Muscle layer of duodenum (tissue), 2 donors: ENCODE measurements around the gene GET4.
A peak's percentile ranks its signal among the peaks of the same experiment; 100 is the strongest.

Experiments
- H3K27ac ChIP-seq: one replicate; pipeline ENCODE4 v1.7.0; 2013; ENCODE audit warnings: mild to moderate bottlenecking, low read length
- H3K27me3 ChIP-seq: one replicate; pipeline ENCODE4 v1.7.0; 2013; ENCODE audit warnings: low read depth, mild to moderate bottlenecking, control low read depth, low read length
- H3K36me3 ChIP-seq, 2 donors: one replicate each; pipeline ENCODE4 v1.7.0; 2013; ENCODE audit warnings: low read length in 2 of 2, control low read depth in 1 of 2, mild to moderate bottlenecking in 1 of 2; ENCODE audit not compliant: insufficient read depth in 2 of 2, control insufficient read depth in 1 of 2
- H3K4me1 ChIP-seq, 2 donors: one replicate each; pipeline ENCODE4 v1.7.0; 2013; ENCODE audit warnings: low read length in 2 of 2, mild to moderate bottlenecking in 2 of 2, control low read depth in 1 of 2, moderate library complexity in 1 of 2; ENCODE audit not compliant: insufficient read depth in 2 of 2, control insufficient read depth in 1 of 2
- H3K4me3 ChIP-seq, 2 donors: one replicate each; pipeline ENCODE4 v1.7.0; 2013; ENCODE audit warnings: low read length in 2 of 2, low read depth in 1 of 2, mild to moderate bottlenecking in 1 of 2
- H3K9me3 ChIP-seq, 2 donors: one replicate each; pipeline ENCODE4 v1.7.0; 2013; ENCODE audit warnings: low read length in 2 of 2, control low read depth in 1 of 2, mild to moderate bottlenecking in 1 of 2; ENCODE audit not compliant: control insufficient read depth in 1 of 2
- donor health status: healthy.

The GET4 gene, protein sequence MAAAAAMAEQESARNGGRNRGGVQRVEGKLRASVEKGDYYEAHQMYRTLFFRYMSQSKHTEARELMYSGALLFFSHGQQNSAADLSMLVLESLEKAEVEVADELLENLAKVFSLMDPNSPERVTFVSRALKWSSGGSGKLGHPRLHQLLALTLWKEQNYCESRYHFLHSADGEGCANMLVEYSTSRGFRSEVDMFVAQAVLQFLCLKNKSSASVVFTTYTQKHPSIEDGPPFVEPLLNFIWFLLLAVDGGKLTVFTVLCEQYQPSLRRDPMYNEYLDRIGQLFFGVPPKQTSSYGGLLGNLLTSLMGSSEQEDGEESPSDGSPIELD

DNA sequence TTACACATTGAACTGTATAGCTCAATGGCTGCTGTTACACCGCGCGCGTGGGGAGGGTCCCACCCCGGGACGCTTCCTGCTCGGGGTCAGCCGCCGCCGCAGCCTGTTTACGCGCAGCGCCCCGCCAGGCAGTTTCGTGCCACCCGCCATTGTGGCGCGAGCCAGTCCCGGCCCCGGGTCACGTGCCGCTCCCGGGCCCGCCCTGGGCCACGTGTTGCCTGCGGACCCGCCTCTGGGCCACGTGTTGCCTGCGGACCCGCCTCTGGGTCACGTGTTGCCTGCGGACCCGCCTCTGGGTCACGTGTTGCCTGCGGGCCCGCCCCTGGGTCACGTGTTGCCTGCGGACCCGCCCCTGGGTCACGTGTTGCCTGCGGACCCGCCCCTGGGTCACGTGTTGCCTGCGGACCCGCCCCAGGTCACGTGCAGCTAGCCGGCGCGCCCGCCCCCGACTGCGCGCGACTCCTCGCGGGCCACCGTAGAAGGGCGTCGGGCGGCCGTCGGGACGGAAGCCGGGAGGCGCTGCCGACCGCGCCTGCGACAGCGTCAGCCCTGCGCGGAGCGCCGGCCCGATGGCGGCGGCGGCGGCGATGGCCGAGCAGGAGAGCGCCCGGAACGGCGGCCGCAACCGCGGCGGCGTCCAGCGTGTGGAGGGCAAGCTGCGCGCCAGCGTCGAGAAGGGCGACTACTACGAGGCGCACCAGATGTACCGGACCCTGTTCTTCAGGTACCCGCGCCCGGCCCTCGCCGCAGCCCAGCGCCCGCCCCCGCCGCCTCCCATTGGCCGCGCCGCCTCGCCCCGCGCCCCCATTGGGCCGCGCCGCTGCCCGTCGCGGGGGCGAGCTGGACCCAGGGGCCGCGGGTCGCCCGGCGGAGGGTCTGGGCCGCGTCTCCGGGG is at the start of gene GET4:
GET4 (plus strand) TSS at position 478 of the 895 bp plus-strand sequence; CDS start at position 570, 92 bp downstream.
- H3K4me1 ChIP-seq, result peaks cover 7 to 49% of the 10 kb centered on the region in 2 donors
- no peaks in the 10 kb centered on the region for H3K9me3 ChIP-seq
- H3K36me3 ChIP-seq, result peaks cover 8 to 11% of the 10 kb centered on the region in 2 donors
- H3K4me3 ChIP-seq, result peak within 1 kb of the TSS; percentile 69 to 93
- no peaks in the 10 kb centered on the region for H3K27me3 ChIP-seq
- H3K27ac ChIP-seq, result no peak within 1 kb of the TSS

DNA sequence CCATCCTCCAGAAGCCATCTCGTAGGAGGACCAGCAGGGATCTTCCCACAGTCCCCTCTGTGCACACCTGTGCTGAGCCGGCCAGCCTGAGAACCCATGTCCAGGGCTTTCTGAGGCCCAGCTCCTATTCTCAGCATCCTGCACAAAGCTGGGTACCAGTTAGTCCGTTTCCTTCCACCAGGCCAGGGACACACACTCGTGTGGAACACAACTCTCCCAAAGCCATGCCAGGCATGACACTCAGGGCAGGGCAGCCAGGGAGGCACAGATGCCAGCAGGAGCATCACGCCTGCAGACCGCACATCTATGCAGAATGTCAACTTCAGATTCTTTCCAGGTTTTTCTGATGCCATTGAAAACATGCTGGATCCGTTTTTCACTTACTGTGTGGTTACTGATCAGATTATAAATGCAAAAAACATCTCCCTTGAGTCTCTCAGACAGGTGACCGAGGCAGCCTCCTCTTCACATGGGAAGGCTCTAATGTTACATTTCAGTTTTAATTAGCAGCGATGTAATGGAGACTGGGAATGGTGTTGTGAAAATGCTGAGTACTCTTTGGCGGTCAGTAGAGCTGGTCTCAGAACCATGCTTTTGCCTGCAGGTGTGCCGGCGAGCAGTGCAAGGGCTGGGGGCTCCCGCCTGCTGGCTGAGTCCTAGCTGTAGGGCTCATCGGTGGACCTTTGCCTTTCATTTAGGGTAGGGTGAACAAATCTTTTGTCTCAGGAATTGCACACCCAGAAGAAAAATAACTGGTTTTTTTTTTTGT is 47.4 kb upstream of the GET4 start:
- no peaks in the 10 kb centered on the region for H3K36me3 ChIP-seq
- H3K4me3 ChIP-seq, result no peak overlapping the region
- no peaks in the 10 kb centered on the region for H3K27me3 ChIP-seq
- H3K9me3 ChIP-seq, result no peaks in the 10 kb centered on the region
- H3K4me1 ChIP-seq, result peaks cover 14 to 55% of the 10 kb centered on the region in 2 donors
- no peak overlapping the region for H3K27ac ChIP-seq

DNA sequence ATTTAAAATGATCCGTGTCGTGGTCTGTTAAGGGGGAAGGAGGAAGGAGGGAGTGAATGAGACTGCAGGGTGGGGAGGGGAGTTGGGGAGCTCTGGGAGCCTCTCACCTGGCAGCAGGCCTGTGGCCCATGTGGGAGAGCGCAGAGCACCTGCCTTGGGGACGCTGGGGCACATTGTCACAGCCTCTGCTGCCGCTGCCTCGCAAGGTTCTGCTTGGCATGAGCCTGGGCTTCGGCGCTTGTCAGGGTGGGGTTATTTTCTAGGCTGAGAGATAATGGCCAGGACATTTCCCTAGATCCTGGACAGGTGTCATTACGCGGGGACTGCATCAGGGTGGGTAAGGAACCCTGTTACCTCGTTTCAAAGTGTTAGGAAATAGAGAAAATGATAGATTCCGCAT is 46.3 kb upstream of the GET4 start:
- H3K9me3 ChIP-seq, result no peaks in the 10 kb centered on the region
- H3K36me3 ChIP-seq, result no peaks in the 10 kb centered on the region
- H3K27ac ChIP-seq, result no peak overlapping the region
- H3K27me3 ChIP-seq, result no peaks in the 10 kb centered on the region
- H3K4me3 ChIP-seq, result peak overlapping the region in 1 of 2 donors; percentile 21
- peaks cover 8 to 53% of the 10 kb centered on the region in 2 donors for H3K4me1 ChIP-seq

DNA sequence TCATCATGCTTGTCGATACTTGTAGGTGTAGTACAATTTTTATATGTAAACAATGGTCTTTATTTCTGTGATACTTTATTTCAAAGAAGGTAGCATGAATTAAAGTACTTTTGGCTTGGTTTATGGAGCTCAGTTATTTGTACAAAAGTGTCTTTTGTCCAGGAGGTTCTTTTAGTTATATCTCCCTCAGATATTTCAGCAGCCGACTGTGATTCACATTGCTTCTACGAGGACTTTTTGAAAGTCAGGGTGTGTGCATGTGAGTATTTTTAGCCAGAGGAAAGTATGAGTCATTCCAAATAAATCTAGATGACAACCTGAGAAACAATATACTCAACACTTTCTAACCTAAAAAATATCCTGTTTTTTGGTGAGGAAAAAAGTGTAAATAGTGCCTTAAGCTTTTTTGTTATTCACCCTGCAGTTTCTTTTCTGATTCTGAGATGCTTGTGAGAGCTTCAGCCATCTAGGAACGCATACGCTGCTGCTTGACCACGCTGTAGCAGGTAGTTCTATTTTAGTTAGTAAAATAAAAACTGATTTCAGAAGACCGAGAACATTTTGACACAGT is 44.7 kb upstream of the GET4 start:
- peak overlapping the region; percentile 12 to 21 for H3K4me3 ChIP-seq
- no peaks in the 10 kb centered on the region for H3K9me3 ChIP-seq
- H3K27ac ChIP-seq, result peak overlapping the region; percentile 92
- peaks cover 10 to 55% of the 10 kb centered on the region in 2 donors for H3K4me1 ChIP-seq
- H3K36me3 ChIP-seq, result no peaks in the 10 kb centered on the region
- H3K27me3 ChIP-seq, result no peaks in the 10 kb centered on the region

DNA sequence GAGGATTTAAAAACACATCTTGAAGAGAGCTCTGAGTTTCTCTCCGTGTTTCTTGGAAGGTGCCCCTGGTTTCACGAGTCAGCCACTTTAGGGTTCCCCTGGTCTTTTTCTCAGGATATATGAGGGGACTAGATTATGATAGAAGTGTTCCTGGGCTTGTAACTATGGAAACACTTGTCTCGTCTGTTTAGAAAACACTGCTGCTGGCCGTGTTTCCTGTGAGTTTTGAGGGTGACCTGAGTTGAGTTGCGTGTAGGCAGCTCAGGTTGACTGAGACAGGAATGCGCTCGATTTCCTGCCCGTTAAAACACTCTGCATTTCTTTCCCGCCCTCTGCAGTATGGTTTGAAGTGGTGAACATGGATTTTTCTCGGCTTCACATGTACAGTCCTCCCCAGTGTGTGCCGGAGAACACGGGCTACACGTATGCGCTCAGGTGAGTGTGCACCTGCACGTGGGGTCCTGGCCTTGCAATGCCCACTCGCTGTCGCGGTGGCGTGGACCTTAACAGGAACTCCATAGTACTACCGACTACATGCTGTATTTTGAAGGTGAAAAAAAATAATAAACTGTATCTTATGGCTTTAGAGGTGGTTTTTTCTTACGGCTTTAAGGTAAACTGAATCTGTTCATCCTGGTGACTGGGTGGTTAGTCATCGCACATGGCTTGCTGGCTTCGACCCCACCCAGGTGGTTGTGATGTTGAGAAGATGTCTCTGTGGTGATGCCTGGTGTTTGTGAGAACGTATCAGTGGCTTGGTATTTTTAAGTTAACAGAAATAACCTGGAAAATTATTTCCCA is 44.0 kb upstream of the GET4 start, which contains the start of gene SUN1:
SUN1 (plus strand) TSS at position 310 of the 801 bp plus-strand sequence; CDS start at position 359, 49 bp downstream.
- H3K27me3 ChIP-seq, result no peaks in the 10 kb centered on the region
- peak within 1 kb of the TSS; percentile 12 to 21 for H3K4me3 ChIP-seq
- peaks cover 0 to 3% of the 10 kb centered on the region in 2 donors for H3K36me3 ChIP-seq
- peak within 1 kb of the TSS; percentile 92 for H3K27ac ChIP-seq
- H3K9me3 ChIP-seq, result no peaks in the 10 kb centered on the region
- H3K4me1 ChIP-seq, result peaks cover 10 to 59% of the 10 kb centered on the region in 2 donors

DNA sequence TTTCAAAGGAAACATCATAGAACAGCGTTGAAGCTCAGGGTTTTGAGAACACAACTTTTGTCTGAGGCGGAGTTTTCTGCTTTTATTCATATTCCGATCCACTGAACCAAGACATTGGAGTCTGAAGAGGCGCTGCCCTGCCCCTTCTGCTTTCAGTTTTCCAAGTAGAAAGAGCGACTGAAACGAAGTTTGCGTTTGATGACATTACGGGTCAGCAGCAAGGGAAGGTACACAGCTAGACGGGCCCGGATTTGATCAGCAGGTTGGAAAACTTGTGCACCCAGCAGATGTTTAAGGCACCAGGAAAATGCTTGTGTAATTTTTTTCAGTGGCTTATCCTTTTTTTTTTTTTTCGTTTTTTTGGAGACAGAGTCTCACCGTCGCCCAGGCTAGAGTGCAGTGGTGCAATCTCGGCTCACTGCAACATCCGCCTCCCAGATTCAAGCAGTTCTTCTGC is 43.4 kb upstream of the GET4 start:
- H3K4me3 ChIP-seq, result no peak overlapping the region
- H3K9me3 ChIP-seq, result no peaks in the 10 kb centered on the region
- peaks cover 0 to 4% of the 10 kb centered on the region in 2 donors for H3K36me3 ChIP-seq
- peak overlapping the region; percentile 92 for H3K27ac ChIP-seq
- no peaks in the 10 kb centered on the region for H3K27me3 ChIP-seq
- peaks cover 10 to 59% of the 10 kb centered on the region in 2 donors for H3K4me1 ChIP-seq

DNA sequence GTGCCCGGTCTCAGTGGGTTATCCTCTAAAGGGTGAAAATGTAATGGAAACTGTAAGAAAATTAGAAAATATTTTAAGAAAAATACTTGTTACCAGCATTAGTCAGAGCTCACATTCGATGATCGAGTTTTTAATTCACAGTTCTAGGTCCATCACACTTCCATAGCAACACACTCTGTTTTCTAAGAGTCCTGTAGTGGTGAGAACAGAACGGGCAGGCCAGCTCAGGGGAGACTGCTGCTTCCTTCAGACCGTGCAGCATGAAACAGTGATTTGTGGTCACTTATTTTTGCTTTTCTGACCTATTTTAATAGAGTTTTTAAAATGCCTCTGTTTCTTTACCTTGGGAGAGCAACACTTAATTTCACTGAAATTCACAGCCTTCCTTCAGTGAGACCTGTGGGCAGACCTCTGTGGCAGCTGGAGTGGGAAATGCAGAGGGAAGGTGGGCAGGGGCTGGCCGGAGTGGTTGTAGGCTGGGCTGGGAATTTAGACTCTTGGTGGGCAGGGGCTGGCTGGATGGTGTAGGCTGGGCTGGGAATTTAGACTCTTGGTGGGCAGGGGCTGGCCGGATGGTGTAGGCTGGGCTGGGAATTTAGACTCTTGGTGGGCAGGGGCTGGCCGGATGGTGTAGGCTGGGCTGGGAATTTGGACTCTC is 42.6 kb upstream of the GET4 start:
- peaks cover 10 to 58% of the 10 kb centered on the region in 2 donors for H3K4me1 ChIP-seq
- H3K9me3 ChIP-seq, result no peaks in the 10 kb centered on the region
- H3K4me3 ChIP-seq, result no peak overlapping the region
- H3K27me3 ChIP-seq, result no peaks in the 10 kb centered on the region
- peaks cover 1 to 4% of the 10 kb centered on the region in 2 donors for H3K36me3 ChIP-seq
- H3K27ac ChIP-seq, result no peak overlapping the region

DNA sequence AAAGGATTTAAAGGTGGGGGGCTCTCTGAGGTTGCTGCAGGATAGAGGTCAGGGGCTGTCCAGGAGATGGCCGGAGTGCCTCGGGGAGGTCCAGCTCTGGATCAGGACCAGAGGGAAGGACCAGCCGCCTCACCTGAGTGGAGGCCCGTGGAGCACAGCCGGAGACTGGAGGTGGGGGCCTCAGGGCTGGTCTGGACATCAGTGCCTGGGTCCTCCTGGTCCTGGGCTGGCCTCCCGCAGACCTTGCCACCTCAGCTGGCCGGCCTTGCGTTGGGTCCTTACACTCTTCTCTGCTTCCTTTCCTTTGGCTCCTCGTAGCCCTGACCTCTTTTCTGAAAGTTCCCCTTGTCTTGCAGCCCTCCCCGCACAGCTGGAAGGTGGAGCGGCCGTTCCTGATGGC is 42.1 kb upstream of the GET4 start:
- H3K27me3 ChIP-seq, result no peaks in the 10 kb centered on the region
- no peaks in the 10 kb centered on the region for H3K9me3 ChIP-seq
- H3K4me3 ChIP-seq, result no peak overlapping the region
- peaks cover 10 to 58% of the 10 kb centered on the region in 2 donors for H3K4me1 ChIP-seq
- H3K27ac ChIP-seq, result no peak overlapping the region
- peaks cover 4 to 7% of the 10 kb centered on the region in 2 donors for H3K36me3 ChIP-seq

DNA sequence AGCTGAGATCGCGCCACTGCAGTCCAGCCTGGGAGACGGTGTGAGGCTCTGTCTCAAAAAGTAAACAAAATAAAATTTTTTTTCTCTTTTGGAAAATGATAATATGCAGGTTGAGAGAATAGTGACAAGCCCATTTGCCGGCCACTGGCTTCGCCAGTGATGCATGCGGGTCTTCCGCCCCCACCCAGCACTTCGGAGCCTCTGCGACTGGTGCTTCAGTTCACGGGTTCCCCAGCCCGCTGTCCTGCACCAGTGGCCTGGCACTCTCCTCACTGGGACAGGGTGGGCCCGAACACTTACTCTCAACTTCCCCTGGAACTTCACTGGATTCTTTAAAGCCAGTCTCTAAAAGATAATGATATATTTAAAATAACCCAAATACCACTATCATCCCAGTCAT is 41.3 kb upstream of the GET4 start:
- Histone ChIP-seq H3K27me3 (no peaks in the 10 kb centered on the region), H3K4me1 (peaks cover 10 to 53% of the 10 kb centered on the region in 2 donors), H3K4me3 (no peak overlapping the region), H3K9me3 (no peaks in the 10 kb centered on the region), H3K27ac (no peak overlapping the region), H3K36me3 (peaks cover 8 to 10% of the 10 kb centered on the region in 2 donors)
